ENCODE results near the gene FITM1.
A peak's percentile ranks its signal among the peaks of the same experiment; 100 is the strongest.

Gene FITM1

DNA sequence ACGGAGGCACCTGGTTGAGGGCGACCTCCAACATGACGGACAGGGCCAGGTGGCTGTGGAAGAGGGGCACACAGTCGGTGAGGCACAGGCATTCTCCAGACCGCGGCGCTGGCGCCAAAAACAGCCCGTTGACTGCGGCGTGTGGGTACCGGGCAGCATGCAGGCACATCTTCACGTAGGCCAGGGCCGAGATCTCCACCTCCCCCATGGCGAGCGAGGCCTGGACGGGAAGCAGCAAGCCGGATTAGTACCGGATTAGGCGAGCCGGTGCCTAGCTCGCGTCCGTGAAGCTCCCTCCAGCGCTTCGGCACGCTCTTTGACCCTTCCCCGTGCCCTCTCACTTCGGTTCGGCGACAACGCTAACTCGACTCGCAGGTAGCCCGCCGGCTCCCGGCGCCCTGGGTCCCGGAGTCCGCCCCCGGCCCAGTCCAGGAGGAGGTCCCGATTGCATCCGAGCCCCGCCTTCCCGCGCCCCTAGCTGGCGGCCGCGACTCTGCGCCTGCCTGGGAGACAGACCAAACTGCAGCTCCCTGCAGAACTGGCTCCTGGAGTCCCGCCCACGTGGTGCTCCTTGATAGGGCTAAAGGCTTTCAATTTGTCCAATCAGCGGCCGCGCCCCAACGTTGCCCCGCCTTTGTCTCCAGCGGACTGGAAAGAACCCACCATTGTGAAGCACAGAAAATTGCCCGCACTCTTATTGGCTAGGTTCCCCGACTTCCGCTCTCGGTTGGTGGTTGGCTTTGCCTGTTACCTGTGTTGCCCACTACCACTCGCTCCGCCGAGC, 10.8 kb downstream of the FITM1 start, which contains the start of gene EMC9:
Gene EMC9, minus strand, starts transcription at position 495 of the 784 bp plus-strand sequence. Its CDS starts 287 bp downstream, at position 208.
- FAIRE-seq, result peak; percentile 76

DNA sequence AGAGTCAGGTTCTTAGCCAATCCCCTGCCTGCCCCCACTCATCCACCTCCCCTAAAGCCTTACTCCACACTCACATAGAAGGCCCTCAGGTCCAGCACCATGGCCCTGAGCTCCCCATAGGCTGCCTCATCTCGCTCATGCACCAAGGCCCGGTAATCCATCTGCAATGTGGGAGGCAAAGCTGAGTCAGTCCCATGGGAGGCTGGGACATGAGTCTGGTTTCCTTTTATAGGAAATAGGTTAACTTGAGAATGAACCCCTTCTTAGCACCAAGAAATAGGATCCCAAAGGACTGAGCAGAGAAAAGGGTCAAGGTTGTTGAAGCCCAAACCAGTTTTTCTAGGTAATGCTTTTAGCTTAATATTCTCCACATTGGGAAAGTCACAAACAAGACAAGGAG, 13.1 kb downstream of the FITM1 start:
- FAIRE-seq, result no peak

DNA sequence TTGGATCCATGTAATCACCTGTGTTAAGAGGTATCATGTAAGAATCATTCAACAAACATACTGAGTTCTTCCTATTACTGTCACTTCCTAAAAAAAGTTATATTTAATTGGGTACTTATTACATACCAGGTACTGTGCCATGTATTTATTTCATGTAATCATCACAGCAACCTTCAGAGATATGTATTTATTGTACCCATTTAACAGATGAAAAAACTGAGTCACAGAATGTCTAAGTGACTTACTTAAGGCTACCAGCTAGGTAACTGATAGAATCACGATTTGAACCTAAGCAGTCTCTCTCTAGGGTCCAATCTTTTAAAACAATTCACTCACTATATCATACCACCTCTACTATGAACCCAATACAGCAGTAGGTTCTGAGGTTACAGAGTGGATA, 14.0 kb downstream of the FITM1 start:
- FAIRE-seq, result no peak

DNA sequence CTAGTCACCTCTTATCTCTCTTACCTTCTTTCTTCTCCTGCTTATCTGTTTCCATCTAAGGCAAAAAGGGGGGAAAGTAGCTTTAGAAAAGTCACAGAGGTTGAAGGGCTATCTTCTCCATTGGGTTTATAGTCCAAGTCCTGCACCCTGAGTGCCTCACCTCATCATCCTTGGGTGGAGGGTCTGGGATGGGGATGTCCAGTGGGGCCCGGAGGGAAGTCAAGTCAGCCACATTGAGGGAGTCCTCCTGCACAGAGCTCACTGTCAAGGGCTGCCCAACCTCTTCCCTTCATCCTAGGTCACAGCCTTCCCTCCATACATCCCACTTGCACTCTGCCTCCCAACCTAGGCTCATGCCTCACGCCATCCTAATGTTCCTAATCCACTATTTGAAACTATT, 14.8 kb downstream of the FITM1 start:
- no peak for FAIRE-seq

DNA sequence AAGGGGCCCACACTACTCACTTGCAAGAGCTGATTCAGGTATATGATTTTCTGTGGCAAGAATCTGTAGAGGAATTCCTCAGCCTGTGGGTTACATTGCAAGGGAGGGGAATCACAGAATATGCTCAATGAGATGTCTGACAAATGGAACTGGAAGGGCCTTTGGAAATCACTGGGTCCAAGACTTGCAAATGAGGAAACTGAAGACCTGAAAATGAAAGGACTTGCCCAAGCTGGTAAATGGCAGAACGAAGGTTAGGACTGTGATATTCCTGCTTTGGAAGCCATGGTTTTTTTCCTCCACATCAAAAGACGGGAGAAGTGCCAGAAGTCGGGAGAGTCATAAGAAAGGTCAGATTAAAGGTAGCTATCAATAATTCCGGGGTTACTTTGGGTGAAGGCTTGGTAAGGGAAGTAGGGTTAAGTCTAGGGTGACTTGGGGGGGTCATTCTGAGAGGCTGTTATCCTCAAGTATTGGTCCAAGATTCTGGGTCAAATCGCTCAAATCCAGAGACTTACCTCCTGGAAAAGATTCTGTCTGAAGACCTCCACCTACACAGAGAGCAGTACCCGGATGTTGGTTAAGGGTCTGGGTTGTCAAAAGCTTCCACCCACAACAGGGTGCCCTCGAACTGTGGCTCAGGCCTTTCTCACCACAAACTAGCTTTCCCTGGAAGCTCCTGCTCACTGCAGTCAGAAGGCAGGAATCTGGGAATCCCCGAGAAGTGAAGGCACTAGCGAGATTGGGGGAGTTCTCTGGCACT, 15.4 kb downstream of the FITM1 start:
- no peak for FAIRE-seq

DNA sequence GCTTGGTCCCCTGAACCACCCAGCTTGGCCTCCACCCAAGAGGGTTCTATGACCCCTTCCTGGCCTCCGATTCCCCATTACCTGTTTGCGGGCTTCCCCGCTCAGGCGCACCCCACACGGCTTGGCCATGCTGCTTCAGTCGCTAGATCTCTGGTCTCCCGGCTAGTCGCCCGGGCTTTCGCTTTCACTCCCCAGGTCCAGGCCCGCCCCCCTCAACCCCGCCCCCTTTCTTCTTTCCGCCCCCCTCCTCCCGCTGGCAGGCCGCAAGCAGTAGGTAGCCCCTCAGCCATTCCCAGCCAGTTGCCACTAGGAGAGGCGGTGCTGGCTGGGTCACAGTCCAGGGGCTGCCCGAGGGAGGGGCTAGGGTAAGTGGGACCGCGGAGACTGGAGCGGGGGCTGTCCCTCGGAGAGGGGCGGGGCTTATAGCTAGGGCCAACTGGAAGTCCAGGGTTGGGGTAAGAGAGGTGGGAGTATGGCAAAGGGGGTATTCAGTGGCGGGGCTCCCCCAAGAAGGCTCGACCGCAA, 16.1 kb downstream of the FITM1 start, which contains the start of gene PSME2:
Gene PSME2, minus strand, starts transcription at position 158 of the 525 bp plus-strand sequence. Its CDS starts 29 bp downstream, at position 129.
- FAIRE-seq, result no peak

DNA sequence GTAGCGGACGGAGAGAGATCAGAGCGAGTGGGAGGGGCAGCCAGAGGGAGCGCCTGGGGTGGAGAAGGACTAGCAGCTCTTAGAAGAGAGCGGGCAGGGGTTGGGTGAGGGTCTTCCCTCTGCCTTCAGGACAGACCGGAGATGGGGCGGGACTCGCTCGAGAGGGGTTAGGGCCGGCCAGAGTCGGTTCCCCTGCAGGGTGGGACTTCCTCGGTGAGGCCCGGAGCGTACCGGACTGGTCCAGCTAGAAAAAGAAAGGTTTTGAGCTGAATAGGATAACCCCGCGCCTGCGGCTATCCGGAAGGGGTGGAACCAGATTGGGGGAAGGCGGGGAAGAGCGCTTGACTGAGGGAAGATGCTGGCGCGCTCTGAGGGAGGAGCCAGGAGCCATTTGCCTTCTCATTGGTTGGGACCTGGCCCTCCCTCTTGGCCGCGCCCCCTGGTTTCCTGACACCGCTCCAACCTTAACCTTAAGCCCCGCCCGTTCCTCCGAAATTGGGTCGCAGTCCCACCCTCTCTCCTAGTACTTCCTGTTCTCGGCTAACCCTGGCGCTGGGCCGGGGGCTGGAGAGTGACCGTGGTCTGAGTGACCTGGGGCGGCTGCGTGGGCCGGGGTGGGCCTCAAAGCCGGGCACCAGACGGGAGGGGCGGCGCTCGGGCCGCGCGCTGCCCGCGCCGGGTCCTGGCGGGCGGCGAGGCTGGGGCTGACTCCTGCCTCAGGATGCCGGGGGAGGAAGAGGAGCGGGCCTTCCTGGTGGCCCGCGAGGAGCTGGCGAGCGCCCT, 16.7 kb downstream of the FITM1 start, which contains the start of gene RNF31:
Gene RNF31, plus strand, starts transcription at position 521 of the 783 bp plus-strand sequence. Its CDS starts 201 bp downstream, at position 722.
- FAIRE-seq, result no peak

DNA sequence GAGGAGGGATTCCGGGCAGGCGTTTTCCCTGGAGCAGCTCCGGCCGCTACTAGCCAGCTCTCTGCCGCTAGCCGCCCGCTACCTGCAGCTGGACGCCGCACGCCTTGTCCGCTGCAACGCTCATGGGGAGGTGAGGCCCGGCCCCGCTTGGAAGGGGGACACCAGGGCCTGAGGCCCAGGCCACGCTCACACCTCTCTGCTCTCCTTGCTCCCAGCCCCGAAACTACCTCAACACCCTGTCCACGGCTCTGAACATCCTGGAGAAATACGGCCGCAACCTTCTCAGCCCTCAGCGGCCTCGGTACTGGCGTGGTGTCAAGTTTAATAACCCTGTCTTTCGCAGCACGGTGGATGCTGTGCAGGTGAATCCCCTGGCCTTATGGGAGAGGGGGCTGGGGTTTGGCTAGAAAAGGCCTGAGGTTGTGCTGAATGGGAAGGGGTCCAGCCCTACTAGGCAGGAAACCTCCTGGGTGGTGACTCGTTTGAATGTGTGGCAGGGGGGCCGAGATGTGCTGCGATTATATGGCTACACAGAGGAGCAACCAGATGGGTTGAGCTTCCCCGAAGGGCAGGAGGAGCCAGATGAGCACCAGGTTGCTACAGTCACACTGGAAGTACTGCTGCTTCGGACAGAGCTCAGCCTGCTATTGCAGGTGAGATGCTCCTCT, 17.4 kb downstream of the FITM1 start:
- no peak for FAIRE-seq

DNA sequence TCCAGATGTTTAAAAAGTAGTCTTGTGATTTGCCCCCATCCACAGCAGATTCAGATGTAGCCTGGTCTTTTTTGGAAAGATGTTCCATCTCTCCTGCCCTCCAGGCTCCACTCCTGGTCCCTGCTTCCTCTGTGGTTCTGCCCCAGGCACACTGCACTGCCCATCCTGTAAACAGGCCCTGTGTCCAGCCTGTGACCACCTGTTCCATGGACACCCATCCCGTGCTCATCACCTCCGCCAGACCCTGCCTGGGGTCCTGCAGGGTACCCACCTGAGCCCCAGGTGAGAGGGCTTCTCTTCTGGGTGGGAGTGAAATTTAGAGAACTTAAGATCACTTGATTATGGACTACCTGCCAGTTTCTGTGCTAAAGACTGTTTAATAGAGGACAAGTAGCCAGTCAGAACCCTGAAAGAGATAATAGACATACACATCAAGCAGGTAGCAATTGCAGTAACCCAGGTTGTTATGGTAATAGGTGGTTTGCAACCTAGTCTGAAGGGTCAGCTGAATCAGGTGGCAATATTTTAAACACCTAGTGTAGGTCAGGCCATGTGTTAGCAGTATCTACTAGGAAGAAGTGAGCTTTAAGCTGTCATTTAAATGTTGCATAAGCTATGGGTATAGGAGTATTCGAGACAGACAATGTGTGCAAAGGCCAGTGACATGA, 19.0 kb downstream of the FITM1 start:
- FAIRE-seq, result no peak

DNA sequence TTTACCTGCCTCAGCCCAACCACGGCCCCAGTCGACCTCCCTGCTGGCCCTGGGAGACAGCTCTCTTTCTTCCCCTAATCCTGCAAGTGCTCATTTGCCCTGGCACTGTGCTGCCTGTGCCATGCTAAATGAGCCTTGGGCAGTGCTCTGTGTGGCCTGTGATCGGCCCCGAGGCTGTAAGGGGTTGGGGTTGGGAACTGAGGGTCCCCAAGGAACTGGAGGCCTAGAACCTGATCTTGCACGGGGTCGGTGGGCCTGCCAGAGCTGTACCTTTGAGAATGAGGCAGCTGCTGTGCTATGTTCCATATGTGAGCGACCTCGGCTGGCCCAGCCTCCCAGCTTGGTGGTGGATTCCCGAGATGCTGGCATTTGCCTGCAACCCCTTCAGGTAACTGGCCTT, 19.6 kb downstream of the FITM1 start:
- FAIRE-seq, result no peak

DNA sequence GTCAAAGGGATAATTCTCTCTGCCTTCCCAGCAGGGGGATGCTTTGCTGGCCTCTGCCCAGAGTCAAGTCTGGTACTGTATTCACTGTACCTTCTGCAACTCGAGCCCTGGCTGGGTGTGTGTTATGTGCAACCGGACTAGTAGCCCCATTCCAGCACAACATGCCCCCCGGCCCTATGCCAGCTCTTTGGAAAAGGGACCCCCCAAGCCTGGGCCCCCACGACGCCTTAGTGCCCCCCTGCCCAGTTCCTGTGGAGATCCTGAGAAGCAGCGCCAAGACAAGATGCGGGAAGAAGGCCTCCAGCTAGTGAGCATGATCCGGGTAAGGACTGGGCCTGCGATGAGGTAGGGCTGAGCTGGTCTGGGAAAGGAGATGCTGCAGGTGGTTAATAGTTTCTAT, 20.1 kb downstream of the FITM1 start:
- FAIRE-seq, result no peak

DNA sequence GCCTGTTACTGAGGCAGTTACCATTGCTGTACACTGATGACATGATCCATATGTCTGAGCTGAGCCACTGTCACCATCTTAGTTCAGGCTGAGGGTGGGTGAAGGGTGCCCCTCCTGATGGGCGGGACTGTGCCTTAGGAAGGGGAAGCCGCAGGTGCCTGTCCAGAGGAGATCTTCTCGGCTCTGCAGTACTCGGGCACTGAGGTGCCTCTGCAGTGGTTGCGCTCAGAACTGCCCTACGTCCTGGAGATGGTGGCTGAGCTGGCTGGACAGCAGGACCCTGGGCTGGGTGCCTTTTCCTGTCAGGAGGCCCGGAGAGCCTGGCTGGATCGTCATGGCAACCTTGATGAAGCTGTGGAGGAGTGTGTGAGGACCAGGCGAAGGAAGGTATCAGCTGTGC, 20.5 kb downstream of the FITM1 start:
- no peak for FAIRE-seq

DNA sequence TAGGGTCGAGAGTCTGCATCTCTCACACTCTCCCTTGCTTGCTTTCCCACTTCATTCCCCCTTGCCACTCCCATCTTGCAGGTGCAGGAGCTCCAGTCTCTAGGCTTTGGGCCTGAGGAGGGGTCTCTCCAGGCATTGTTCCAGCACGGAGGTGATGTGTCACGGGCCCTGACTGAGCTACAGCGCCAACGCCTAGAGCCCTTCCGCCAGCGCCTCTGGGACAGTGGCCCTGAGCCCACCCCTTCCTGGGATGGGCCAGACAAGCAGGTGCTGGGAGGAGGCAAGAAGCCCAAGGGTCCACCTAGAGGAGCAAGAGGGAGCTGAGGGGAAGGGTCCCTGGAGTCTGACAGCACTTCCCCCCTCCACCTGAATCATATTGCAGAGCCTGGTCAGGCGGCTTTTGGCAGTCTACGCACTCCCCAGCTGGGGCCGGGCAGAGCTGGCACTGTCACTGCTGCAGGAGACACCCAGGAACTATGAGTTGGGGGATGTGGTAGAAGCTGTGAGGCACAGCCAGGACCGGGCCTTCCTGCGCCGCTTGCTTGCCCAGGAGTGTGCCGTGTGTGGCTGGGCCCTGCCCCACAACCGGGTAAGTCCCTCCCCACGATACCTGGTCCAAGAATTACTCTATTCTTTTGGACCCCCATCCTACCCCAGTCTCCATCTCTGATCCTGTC, 21.1 kb downstream of the FITM1 start:
- no peak for FAIRE-seq

DNA sequence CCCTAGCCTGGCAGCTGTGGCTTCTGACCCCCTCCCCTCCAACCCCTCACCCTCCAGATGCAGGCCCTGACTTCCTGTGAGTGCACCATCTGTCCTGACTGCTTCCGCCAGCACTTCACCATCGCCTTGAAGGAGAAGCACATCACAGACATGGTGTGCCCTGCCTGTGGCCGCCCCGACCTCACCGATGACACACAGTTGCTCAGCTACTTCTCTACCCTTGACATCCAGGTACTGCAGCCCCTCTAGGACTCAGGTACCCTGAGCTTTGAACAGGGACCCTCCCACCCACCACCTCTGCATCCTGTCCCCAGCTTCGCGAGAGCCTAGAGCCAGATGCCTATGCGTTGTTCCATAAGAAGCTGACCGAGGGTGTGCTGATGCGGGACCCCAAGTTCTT, 24.6 kb downstream of the FITM1 start:
- no peak for FAIRE-seq

DNA sequence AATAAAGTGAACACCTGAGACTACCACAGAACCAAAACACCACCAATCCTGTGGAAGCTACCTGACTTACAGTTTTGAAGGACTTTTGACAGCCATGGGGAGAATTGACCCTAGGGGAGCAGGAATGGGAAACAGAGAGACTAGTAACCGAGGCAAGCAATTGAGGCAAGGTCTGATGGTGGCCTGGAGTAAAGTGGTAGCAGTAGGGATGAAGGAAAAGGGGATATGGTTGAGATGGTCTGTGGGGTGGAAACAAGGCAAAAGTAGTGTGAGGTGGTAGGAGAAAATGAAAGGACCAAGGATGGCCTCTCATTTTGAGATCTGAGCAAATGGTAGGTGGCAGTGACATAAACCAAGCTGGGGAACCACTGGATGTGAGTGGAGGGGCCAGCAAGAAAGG, 26.4 kb downstream of the FITM1 start:
- no peak for FAIRE-seq

DNA sequence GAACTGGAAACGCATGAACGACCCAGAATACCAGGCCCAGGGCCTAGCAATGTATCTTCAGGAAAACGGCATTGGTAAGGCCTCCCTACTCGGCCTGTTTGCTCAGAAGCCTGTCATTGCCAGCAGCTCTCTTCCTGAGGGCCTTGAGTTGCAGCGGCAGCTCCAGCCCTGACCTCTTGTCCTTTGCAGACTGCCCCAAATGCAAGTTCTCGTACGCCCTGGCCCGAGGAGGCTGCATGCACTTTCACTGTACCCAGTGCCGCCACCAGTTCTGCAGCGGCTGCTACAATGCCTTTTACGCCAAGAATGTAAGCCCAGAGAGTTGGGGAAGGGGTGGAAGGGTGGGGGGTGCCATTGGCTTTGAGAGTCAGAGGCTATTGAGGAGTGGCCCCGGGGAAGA, 26.9 kb downstream of the FITM1 start:
- FAIRE-seq, result no peak

DNA sequence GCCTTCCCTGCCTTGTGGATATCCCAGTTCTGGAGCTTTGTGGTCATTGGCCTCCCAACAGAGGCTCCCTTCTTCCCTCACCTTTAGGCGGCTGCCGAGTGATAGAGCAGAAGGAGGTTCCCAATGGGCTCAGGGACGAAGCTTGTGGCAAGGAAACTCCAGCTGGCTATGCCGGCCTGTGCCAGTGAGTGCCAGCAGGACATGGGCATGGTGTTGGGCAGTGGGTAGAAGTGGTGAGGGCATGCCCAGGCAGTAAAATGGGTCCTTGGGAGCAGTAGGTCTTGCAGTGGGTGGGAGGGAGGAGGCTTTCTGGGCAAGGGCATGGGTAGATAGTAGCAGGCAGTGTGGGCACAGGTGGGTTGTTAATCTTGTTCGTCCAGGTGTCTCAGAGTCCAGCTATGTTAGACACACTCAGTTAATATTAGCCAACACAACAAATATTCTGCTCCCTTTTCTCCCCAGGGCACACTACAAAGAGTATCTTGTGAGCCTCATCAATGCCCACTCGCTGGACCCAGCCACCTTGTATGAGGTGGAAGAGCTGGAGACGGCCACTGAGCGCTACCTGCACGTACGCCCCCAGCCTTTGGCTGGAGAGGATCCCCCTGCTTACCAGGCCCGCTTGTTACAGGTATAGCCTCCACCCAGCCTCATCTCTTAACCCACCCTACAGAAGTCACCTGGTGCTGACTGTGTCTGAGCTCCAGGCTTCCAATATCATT, 29.5 kb downstream of the FITM1 start:
- no peak for FAIRE-seq

DNA sequence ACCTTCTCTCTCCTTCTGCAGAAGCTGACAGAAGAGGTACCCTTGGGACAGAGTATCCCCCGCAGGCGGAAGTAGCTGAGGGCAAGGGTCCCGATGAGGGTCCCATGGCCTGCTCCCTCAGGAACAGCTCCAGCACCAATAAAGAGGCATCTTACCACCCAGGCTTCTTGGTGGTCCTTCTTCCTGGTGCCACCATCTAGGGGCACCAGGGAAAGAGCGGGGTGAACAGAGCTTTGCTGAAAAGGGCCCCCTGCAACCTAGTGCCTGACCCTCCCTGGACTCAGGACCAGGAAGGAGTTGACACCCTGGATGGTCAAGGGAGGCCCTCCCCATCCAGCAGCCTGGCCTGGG, 30.0 kb downstream of the FITM1 start:
- no peak for FAIRE-seq

DNA sequence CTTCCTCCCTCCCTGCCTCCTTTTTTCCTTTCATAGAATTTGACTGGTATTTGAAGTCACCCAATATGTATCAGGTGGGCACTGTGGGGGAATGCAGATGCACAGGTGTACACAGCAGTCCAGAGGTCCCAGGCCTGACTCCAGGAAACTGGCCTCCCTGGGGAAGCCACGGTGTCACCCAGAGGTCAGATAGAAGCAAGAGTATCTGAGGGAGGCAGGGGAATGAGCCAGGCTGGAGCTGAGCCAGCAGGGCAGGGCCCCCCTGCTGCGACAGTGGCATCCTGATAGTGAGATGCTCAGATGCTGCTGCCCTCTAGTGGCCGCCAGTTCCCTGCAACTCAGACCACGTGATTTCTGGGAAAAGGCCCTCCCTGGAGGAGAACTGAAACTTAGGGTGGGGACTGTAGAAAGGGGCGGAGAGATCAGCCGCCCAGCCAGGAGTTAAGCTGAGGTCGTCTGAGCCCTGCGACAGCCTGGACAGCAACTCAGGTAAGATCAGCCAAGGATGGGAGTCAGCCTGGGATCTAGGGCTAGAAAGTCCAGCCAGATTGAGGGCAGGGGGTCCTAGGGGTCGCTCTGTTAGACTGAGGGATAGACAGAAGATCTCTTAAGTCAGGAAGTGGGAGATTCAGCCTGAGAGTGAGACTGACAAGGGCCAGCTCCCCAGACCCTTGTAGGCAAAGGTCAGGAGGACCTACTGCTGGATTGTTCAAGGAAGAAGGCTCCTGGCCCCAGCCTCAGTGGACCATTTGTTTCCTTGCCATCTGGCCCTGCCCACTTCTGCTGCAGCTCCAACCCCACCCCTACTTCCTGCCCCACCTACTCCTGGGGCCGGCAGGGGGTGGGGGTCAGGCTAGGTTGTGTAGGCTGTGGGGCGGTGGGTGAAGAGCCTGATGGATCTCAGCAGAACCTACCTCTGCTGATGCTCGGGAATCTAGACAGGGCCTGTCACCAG, 30.7 kb downstream of the FITM1 start, which contains the start of gene IRF9:
Gene IRF9, plus strand, starts transcription at position 416 of the 955 bp plus-strand sequence. CDS start 880 bp downstream, outside the sequence.
- no peak for FAIRE-seq

Measured in islet of Langerhans (tissue), 1 donor.